ENCODE results near the gene SYT14. TPM values are rescaled to one million over a fixed set of nuclear protein-coding genes. Genes with fewer than 3 reads are reported as not detected.

Gene SYT14
- total RNA-seq, 1 experiment from 2014 or later: 10.3 TPM

- Histone ChIP-seq H2BK15ac (ENCODE audit: low read depth, low read length) (no peak overlapping the region), H2BK120ac (ENCODE audit: low read depth, low read length, poor library complexity, severe bottlenecking) (no peak overlapping the region), H2BK5ac (ENCODE audit: insufficient read length, low read length) (no peak overlapping the region), H3K27me3 (ENCODE audit: insufficient read depth, low read length) (no peaks in the 10 kb centered on the region), H3K23ac (ENCODE audit: insufficient read length, low read depth, low read length) (no peak overlapping the region), H2AFZ (ENCODE audit: low read length) (no peak overlapping the region), H3K4me1 (ENCODE audit: insufficient read depth, low read length) (no peaks in the 10 kb centered on the region), H4K91ac (ENCODE audit: insufficient read length, low read depth, low read length) (no peak overlapping the region), H4K20me1 (ENCODE audit: control insufficient read depth, insufficient read depth, insufficient read length) (no peaks in the 10 kb centered on the region), H3K18ac (ENCODE audit: insufficient read length, low read depth, low read length) (no peak overlapping the region), H4K5ac (ENCODE audit: insufficient read length, low read depth, low read length) (no peak overlapping the region), H2BK20ac (ENCODE audit: low read depth, low read length, poor library complexity, severe bottlenecking) (no peak overlapping the region), H3K79me1 (ENCODE audit: insufficient read depth, low read depth, low read length, poor library complexity, severe bottlenecking) (no peaks in the 10 kb centered on the region), H3K79me2 (ENCODE audit: insufficient read depth, low read length) (no peaks in the 10 kb centered on the region), H3K4me2 (ENCODE audit: insufficient read depth, insufficient read length, low read length) (no peak overlapping the region), H3T11ph (ENCODE audit: low read length) (no peak overlapping the region), H3K23me2 (ENCODE audit: insufficient read length, low read depth, low read length, poor library complexity, severe bottlenecking) (no peaks in the 10 kb centered on the region), H3K4ac (ENCODE audit: low read depth, low read length) (no peak overlapping the region), H3K9me3 (ENCODE audit: control insufficient read depth, low read depth, low read length) (no peaks in the 10 kb centered on the region), H3K9ac (ENCODE audit: extremely low read depth, insufficient read length, low read length) (no peak overlapping the region), H3K56ac (ENCODE audit: insufficient read length, low read depth, low read length) (no peak overlapping the region), H2AK5ac (ENCODE audit: insufficient read length, low read length) (no peak overlapping the region), H4K8ac (replicated peaks; ENCODE audit: insufficient read length, low read depth, low read length) (no peak overlapping the region), H3K27ac (ENCODE audit: insufficient read length, low read depth, low read length) (no peak overlapping the region), H3K14ac (ENCODE audit: insufficient read depth, low read length) (no peak overlapping the region), H2BK12ac (ENCODE audit: insufficient read length, low read depth, low read length) (no peak overlapping the region)
- peaks cover 9 to 14% of the 10 kb centered on the region in 2 experiments; a peak in 4 of 5 replicates for H3K9me3 Mint-ChIP-seq
- H3K4me1 Mint-ChIP-seq: peaks cover 33 to 34% of the 10 kb centered on the region in 2 experiments
- H3K36me3 Mint-ChIP-seq (ENCODE audit: insufficient read depth in 1 of 3, low read depth in 3 of 3): peaks cover 13 to 22% (median 19%) of the 10 kb centered on the region in 3 experiments
- no peak overlapping the region for H3K4me3 Mint-ChIP-seq
- no peak for DNase-seq
- no peak for TF ChIP-seq CTCF (conservative IDR thresholded peaks at IDR 0.05)
- H3K27ac Mint-ChIP-seq: no peak overlapping the region
- H3K27me3 Mint-ChIP-seq (ENCODE audit: low read depth): no peaks in the 10 kb centered on the region
Measured at GRCh38 chr1:210072896-210073504, 135.0 kb downstream of the SYT14 start.
